A549 (cell line): ENCODE results near the gene DCAKD.

Experiments
- EP300 ChIP-seq, 2 experiments: fragments of >200 bp; sonication (Bioruptor Twin); formaldehyde crosslinking; IDR thresholded peaks; 2 replicates in 1 of 2; 3 replicates in 1 of 2; pipeline ENCODE4 v1.6.1; 2016 to 2017
- REST ChIP-seq: fragments of 200-600 bp; sonication (generic); IDR thresholded peaks from 2 replicates; pipeline ENCODE4 v1.6.1; 2016; ENCODE audit warnings: antibody characterized with exemption, mild to moderate bottlenecking, moderate library complexity
- TF ChIP-seq, protein P1 (sequence below): fragments of >200 bp; sonication (Bioruptor Twin); formaldehyde crosslinking; IDR thresholded peaks from 3 replicates; pipeline ENCODE4 v1.5.1; 2016

GRCh38 chr17:45043813-45044540 lies 7.5 kb downstream of the DCAKD start:
- TF ChIP-seq REST: no peak
- TF ChIP-seq EP300 (IDR thresholded peaks at IDR 0.05): no peak
- TF ChIP-seq, protein P1, sequence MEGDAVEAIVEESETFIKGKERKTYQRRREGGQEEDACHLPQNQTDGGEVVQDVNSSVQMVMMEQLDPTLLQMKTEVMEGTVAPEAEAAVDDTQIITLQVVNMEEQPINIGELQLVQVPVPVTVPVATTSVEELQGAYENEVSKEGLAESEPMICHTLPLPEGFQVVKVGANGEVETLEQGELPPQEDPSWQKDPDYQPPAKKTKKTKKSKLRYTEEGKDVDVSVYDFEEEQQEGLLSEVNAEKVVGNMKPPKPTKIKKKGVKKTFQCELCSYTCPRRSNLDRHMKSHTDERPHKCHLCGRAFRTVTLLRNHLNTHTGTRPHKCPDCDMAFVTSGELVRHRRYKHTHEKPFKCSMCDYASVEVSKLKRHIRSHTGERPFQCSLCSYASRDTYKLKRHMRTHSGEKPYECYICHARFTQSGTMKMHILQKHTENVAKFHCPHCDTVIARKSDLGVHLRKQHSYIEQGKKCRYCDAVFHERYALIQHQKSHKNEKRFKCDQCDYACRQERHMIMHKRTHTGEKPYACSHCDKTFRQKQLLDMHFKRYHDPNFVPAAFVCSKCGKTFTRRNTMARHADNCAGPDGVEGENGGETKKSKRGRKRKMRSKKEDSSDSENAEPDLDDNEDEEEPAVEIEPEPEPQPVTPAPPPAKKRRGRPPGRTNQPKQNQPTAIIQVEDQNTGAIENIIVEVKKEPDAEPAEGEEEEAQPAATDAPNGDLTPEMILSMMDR: no peak
